GM19372 (cell line): ENCODE data around the gene GPAM.
"Not testable (repeated sequence)": the region's sequence is repeated elsewhere in the genome, so short reads cannot be mapped to it uniquely, and the experiment has no call there.

ENCODE experiments used
- ATAC-seq: cut with Tn5 transposase; IDR thresholded peaks from one replicate; pipeline ENCODE4 v1.9.1; 2021; ENCODE audit warnings: mild to moderate bottlenecking, low read depth, moderate library complexity; ENCODE audit not compliant: unreplicated experiment

GPAM gene, protein sequence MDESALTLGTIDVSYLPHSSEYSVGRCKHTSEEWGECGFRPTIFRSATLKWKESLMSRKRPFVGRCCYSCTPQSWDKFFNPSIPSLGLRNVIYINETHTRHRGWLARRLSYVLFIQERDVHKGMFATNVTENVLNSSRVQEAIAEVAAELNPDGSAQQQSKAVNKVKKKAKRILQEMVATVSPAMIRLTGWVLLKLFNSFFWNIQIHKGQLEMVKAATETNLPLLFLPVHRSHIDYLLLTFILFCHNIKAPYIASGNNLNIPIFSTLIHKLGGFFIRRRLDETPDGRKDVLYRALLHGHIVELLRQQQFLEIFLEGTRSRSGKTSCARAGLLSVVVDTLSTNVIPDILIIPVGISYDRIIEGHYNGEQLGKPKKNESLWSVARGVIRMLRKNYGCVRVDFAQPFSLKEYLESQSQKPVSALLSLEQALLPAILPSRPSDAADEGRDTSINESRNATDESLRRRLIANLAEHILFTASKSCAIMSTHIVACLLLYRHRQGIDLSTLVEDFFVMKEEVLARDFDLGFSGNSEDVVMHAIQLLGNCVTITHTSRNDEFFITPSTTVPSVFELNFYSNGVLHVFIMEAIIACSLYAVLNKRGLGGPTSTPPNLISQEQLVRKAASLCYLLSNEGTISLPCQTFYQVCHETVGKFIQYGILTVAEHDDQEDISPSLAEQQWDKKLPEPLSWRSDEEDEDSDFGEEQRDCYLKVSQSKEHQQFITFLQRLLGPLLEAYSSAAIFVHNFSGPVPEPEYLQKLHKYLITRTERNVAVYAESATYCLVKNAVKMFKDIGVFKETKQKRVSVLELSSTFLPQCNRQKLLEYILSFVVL

DNA sequence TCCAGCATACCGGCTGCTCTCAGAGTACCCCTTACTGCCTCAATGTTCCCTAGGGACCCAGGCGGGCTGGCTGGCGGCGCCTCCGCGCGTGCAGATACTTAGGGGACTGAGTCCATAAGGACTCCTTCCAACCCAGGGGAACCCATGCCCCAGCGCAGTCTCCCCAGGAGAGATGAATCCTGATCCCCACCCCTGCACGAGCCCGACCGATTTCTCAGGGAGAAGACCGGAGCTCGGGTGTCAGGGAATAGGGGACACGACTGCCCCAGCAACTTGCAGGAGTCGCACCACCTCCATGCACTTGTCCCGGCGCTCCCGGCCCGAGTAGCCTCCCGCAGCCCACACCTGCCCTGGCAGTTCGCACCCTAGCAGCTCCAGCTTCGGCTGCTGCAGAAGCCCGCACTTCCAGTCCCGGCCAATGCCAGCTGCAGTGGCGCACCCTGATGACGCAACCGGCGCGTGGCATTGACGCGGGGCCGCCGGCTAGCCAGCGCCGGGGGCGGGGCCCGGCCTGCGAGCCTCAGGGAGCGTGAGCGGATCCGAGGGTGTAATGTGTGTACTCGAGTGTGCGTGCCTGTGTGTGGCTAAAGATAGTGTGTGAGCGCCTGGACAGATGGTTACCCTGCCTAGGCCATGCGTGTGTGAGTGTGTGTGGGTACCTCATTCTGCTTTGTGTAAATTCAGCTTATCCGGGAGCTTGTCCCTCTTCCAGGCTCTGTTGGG lies at the start of gene GPAM:
Gene GPAM, minus strand, starts transcription at position 437 of the 723 bp plus-strand sequence. CDS start 1,981 bp downstream, outside the sequence.
- ATAC-seq: peak; percentile 95

DNA sequence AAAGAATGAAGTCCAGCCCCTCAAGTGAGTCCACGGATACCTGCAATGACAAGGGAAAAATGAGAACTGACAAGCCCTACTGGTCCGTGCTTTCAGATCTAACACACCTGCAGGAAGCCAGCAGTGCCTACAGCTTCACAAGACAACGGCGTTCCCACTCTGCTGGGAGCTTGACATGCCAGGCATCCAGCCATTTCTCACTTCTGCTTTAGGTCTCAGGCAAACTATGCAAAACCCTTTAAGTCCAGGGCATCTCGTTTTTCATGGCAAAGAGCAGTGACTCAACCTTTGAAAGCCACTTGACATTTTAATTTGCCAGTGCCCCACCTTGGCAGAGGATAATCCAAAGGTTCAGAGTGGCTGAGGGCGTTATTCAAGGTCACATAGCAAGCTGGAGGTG lies 49.1 kb upstream of the GPAM start:
- ATAC-seq: no peak

DNA sequence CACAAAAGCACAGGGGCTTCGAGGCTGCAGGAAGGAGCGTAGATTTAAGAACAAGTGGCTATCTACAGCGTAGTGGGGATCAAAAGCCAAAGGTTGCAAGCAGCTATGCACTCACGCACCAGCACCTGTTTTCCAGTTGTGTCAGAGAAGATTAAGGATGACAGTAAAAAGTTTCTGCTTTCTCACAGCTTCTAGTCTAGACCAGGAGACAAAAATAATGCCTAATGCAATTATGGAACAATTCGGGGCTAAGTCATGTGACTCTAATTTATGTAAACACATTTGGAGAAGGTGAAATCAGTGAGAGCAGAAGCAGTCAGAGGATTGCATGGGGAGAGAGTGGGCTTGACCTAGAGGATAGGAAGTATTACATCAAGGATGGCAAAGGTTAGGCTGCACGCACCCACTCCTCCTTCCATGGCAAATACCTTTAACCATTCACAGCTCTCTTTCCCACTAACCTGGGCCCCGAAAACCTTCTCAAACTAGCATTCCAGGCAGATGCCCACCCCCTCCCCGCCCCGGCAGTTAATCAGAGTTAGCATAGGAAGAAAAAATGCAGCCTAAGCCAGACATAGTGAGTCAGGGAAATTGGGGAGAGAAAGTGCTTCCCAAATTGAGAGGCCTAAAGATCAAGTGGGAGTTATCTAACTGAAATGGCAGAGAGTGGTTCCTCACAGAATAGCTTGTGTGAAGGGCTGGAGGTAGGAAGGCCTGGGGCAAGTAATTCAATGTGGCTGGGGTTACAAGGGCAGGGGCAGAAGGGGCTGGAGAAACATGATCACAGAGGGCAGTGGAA lies 48.2 kb upstream of the GPAM start:
- ATAC-seq: no peak

DNA sequence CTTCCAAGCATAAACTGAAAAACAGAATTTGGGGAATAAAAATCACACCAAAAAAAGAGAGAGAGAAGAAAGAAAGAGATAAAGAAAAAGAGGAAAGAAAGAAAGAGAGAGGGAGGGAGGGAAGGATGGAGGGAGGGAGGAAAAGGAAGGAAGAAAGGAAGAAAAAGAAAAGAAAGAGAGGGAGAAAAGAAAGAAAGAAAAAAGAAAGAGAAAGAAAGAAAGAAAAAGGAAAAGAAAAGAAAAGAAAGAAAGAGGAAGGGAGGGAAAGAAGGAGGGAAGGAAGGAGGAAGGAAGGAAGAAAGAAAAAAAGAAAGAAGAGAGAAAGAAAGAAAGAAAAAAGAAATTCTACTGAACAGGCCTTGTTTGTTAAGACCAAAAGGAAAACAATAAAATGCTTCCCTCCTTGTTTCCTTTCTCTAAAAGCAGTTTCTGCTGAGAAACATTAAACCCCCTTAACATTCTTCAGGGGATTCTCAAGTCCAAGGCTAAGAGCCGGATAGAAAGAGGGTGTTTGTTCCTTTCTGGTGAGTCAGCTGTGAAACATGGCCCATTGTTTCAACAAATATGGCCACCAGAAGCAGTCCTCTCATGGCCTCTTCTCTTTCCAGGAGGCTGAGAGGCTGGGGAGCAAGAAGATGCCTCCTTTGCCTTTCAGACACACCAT lies 46.9 kb upstream of the GPAM start:
- ATAC-seq: no peak

DNA sequence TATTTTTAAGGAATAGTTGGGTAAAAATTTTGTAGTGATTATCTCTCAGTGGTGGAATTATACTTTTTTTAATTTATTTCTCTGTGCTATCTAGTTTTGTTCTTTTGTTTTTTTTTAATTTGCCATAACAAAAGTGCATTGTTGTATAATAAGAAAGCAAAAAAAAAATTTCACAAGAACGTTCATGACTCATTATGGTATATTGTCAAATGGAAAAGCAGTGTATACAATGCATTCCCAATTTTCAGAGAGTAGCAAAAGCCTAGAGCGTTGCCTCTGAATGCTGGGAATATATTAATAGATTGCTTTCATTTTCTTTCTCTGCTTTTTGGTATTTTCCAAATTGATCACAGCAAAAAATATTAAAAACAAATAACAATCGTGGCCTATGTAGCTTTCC lies 46.3 kb upstream of the GPAM start:
- no peak for ATAC-seq

DNA sequence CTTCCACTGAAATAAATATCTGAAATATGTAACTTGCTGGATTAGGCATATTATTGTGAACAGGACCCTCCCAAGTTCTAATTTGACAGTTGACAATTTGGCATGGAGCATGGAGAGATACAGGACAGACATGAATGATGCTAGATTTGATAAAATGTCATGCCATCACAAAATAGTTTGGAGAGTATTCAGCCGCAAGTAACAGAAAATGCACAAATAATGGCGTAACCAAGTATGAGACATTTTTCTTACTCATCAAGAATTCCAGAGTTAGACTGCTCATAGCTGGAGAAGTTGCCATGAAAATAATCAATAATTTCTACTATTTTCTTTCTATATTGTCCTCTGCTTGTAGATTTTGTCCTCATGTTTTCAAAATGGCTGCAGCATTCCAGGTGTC lies 45.5 kb upstream of the GPAM start:
- no peak for ATAC-seq

DNA sequence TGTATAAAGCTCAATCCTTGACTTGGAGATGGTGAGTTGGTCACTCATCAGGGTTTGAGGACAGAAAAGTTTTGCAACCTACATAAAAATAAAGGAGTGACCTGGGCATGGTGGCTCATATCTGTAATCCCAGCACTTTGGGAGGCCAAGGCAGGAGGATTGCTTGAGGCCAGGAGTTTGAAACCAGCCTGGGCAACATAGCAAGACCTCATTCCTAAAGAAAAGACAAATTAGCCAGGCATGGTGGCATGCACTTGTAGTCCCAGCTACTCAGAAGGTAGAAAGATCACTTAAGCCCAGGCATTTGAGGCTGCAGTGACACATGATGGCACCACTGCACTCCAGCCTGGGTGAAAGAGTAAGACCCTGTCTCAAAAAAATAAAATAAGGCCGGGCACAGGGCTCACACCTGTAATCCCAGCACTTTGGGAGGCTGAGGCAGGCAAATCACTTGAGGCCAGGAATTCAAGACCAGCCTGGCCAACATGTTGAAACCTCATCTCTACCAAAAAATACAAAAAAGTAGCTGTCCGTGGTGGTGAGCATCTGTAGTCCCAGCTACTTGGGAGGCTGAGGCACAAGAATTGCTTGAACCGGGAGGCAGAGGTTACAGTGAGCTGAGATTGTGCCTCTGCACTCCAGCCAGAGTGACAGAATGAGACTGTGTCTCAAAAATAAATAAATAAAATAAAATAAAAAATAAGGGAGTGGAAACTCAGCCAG lies 45.0 kb upstream of the GPAM start:
- ATAC-seq: not testable (repeated sequence)

DNA sequence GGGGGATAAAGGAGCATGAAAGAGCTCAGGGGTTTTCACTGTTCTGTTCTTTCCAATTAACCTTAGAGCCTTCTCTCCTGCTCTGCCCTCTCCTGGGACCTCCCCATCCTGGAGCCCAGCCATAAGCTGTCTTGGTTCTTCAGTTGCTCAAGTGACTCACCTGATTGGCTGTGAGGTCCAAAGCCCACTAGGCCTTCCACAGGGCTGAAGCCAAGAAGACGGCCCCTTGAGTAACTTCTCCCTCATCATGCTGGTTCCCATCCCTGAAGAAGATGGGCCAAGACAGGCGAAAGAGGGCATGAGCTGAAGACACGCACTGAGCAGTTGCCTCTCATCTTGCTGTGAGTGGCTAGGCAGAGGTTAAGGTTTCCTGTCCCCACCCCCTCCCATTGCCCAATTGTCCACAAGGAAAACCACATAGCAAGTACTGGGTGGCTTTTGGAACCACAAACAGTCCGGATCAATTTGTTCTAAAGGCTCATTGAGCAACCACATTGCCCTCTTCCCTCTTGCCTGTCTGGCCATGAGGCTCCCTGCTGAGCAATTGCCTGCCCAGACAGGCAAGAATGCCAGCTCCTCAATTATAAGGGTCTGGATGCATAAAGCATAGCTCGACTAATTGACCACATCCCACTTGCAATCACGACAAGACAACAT lies 43.9 kb upstream of the GPAM start:
- no peak for ATAC-seq

DNA sequence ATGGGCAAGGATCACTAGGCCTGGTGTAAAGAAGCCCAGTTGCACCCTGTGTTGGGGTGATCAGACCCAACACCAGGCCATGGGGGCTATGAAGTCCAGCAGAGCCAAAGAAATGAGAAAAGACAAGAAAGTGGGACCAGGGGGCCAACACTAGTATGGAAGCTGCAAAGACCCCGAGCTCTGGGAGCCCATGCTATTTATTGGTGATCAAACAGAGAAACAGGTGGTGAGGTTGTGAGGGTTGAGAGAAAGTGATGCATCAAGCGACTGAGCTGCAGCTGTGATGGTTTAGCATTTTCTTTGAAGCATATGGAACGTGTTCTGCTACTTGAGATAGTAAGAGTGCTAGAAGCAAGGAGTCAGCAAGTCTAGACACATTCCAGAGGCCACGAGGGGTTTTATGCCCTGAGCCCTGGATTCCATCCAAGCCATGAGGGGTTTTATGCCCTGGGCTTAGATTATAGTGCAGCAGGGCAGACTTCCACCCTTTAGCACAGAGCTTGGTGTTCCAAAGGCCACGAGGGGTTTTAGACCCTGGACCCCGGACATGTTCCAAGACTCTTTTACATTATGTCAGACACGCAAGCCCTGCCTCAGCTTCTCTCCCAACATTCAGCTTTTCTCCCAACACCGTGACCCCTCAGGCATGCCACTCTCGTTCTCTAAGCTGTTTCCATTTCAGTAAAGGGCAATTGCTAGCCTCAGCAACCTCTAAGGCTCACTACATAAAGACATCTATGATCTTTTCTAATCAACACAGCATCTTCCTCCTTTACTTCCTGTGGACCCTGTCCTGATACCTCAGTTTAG lies 43.1 kb upstream of the GPAM start:
- ATAC-seq: no peak

DNA sequence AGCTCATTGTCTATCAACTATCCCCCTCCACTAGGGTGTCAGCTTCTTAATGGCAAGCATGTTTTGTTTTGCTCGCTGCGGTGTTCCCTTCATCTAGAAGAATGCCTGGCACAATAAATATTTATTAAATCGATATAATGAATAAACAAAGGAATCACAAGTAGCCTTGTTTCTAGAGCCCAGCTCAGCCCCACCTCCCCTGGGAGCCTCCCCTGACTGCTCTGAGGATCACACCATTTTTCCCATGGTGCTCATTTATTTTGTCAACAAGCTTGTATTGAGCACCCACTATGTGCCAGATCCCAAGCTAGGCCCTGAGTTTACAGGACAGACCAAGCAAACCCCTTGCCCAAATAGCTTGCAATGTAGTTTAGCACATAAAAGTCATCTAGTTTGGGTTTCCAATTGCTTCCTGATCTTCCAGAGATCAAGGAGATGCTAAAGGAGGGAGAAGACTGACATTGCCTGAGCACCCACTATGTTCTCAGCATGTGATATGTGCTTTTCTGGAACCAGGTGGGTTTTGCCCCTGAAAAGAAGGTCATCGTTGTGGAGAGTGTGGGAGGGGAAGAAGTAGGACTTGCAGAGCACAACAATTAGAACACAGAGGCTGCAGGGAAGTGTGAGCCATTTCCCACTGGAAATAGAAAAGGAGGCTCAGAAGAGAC lies 42.3 kb upstream of the GPAM start:
- no peak for ATAC-seq

DNA sequence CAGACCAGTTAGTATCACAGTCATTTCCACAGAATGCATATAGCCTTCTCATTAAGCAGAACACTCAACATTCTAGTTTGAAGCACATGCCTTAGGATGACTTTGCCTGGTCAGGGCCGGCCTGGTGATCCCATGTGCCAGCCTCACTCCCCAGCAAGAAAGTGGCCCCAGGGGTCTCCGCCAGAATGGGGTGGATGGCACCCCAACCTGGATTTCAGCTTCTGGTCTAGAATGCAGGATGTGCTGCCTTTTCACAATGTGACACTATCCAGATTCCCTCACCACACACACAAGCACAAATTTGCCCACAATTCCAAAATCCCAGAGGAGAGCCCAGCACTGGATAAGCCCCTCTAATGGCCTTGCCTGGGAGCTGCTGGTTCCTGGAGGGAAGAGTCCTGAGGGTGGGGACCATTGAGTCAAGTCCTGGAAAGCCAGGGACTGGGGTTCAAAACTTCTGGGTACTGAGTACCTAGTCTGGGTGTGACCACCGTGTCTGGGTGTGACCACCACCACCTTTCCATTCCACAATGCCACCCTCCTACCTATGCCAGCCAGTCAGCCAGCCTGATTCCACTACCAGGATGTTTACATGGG lies 41.5 kb upstream of the GPAM start:
- ATAC-seq: no peak

DNA sequence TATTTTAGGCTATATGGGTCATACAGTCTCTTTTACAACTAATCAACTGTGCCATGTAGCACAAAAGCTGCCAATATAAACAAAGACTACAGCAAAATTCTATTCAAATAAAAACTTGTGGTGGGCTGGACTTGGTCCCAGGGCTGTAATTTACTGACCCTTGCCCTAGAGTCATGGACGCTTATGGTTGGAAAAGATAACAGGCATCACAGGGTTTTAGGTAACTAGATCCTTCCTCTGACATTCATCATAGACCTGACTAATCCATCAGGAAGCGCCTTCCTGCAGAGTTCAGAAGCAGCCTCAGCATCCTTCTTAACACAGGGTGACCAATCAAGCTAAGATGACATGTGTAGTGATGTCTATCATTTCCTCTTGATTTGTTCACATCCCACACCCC lies 40.2 kb upstream of the GPAM start:
- no peak for ATAC-seq

DNA sequence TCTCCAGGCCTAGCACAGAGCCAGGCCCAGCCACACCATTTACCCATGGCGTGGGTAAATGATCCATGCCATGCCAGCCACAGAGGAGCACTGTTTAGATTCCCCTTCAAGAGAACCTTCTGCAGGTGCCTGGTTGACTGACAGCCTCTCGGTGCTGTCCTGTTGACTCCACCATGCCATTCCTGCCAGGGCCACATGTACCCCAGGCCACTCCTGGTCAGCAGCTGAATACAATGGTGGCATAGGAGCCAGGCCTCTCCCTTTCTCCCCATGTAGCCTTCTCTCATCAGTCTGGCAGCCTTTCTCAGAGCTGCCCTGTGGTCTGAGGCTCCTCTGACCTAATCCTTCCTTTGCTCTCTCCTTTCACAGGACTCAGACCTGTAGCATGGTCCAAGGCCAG lies 39.2 kb upstream of the GPAM start:
- no peak for ATAC-seq

DNA sequence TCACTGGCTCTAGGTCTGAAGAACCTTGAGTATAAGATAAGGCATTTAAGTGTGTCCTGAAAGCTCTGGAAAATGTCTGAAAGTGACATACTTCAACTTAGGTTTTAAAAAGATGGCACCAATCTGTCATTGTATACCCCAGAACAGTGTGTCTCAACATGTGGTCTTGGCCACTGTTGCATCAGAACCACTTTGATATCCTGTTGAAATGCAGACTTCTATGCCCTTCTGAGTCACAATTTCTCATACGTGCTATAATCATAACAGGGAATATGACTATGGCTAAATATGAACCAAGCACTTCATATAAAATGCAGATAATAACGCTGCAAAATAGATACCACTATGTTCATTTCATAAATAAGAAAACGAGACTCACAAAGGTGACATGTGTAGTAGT lies 38.0 kb upstream of the GPAM start:
- ATAC-seq: no peak

DNA sequence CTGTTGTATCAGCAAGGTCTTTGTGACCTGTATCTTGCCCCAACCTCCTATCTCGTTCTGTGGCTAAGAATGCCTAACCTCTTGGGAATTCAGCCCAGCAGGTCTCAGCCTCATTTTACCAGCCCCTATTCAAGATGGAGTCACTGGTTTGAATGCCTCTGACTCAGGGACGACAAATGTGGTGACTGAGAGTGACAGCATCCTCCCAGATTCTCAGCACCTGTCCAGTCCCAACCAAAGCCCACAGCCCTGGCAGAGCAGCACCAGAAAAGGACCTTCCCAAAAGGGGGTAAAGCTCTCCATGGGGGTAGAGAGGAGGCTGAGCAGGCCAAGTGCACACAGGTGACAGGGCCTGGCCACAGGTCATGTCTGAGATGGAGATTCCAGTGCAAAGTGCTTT lies 35.4 kb upstream of the GPAM start:
- no peak for ATAC-seq

DNA sequence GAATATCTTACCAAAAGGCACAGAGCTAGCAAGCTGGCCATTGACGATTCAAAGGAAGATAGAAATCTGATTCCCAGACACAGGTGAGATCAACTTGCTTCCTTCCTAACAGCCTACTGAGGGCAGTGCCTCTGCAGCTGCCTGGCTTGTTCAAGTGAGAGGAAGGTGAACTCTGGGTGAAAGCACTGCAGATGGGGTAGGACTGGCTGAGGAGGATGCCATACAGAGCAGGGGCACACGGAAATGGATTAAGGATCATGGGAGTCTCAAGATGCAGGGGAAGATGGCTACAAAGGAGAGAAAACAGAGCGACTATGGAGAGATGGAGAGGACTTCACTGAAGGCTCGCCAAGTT lies 34.4 kb upstream of the GPAM start:
- no peak for ATAC-seq
